DMS114 treated with DMSO at 0.1 percent for 48 hours (cell line): ENCODE measurements around the gene ANKMY2.

Experiments
- DNase-seq: peaks from one replicate; lab custom pipeline; 2025; ENCODE audit not compliant: unreplicated experiment; lab: John Stamatoyannopoulos, UW

The ANKMY2 gene

GRCh38 chr7:16583834-16584233 is 61.7 kb downstream of the ANKMY2 start:
- DNase-seq = no peak

GRCh38 chr7:16581286-16581685 is 64.3 kb downstream of the ANKMY2 start:
- DNase-seq = no peak

GRCh38 chr7:16579216-16579615 is 66.3 kb downstream of the ANKMY2 start:
- no peak for DNase-seq

- DNase-seq = no peak
Measured at GRCh38 chr7:16571941-16572340, 73.6 kb downstream of the ANKMY2 start.

GRCh38 chr7:16564909-16565426 is 80.6 kb downstream of the ANKMY2 start:
- DNase-seq = peak; percentile 62

- no peak for DNase-seq
Measured at GRCh38 chr7:16564023-16564380, 81.6 kb downstream of the ANKMY2 start.

- DNase-seq = no peak
Measured at GRCh38 chr7:16563281-16564022, 82.1 kb downstream of the ANKMY2 start.

- no peak for DNase-seq
Measured at GRCh38 chr7:16562456-16563220, 82.9 kb downstream of the ANKMY2 start.

- DNase-seq = no peak
Measured at GRCh38 chr7:16561943-16562342, 83.6 kb downstream of the ANKMY2 start.

GRCh38 chr7:16559497-16560179 is 85.9 kb downstream of the ANKMY2 start:
- no peak for DNase-seq

GRCh38 chr7:16558761-16559302 is 86.7 kb downstream of the ANKMY2 start:
- no peak for DNase-seq

GRCh38 chr7:16556359-16556758 is 89.2 kb downstream of the ANKMY2 start:
- DNase-seq = no peak

GRCh38 chr7:16554518-16555236 is 90.9 kb downstream of the ANKMY2 start:
- DNase-seq = no peak

GRCh38 chr7:16550671-16551070 is 94.9 kb downstream of the ANKMY2 start:
- DNase-seq = no peak
